Endothelial cell of umbilical vein (primary cell): ENCODE data around the gene ODAD3. TPM values are rescaled to one million over a fixed set of nuclear protein-coding genes. Genes with fewer than 3 reads are reported as not detected.
A peak's percentile ranks its signal among the peaks of the same experiment; 100 is the strongest.

Source experiments
- BruUV-seq: library from RNA; stranded (reverse); fragments of 400-500 nt; replicated peaks from 2 replicates; lab custom pipeline; 2021; lab: Mats Ljungman, UMichigan
- CTCF ChIA-PET: fragments of 300-600, 350-600 bp; sonication (Branson Sonifier 250); formaldehyde crosslinking; loops from one replicate; lab custom pipeline; 2021; ENCODE audit warnings: antibody characterized with exemption, inconsistent platforms; lab: Charles Lee
- POLR2A ChIA-PET: fragments of 300-600, 350-600 bp; sonication (Branson Sonifier 250); formaldehyde crosslinking; loops from one replicate; lab custom pipeline; 2021; ENCODE audit warnings: antibody characterized with exemption, inconsistent platforms; lab: Charles Lee
- DNase-seq: peaks from one replicate; pipeline ENCODE4 v3.0.0-alpha.2; 2011; ENCODE audit warnings: low read depth, low spot score
- FAIRE-seq: peaks from 2 replicates; lab custom pipeline; 2011; peaks lifted over from hg19 to GRCh38; lab: Jason Lieb, UNC
- H2AFZ ChIP-seq: 2 replicates; pipeline ENCODE4 v1.6.0; 2012; ENCODE audit warnings: low read depth, low read length, control low read depth, inconsistent platforms
- H3K27ac ChIP-seq: 2 replicates; pipeline ENCODE4 v1.5.1; 2011; ENCODE audit warnings: low read depth, mild to moderate bottlenecking, control low read depth, low read length, moderate library complexity; ENCODE audit not compliant: insufficient read depth
- H3K27me3 ChIP-seq, 2 experiments: 2 replicates each; pipeline versions ENCODE4 v1.6.0 to v1.6.1; 2011; ENCODE audit warnings: low read length in 2 of 2, mixed read lengths in 1 of 2; ENCODE audit not compliant: control insufficient read depth in 2 of 2, insufficient read depth in 2 of 2
- H3K36me3 ChIP-seq, 2 experiments: 2 replicates in 1 of 2; 3 replicates in 1 of 2; pipeline ENCODE4 v1.5.1; 2011; ENCODE audit warnings: low read length in 2 of 2, mild to moderate bottlenecking in 1 of 2, moderate library complexity in 1 of 2; ENCODE audit not compliant: control insufficient read depth in 2 of 2, insufficient read depth in 2 of 2; ENCODE audit errors: extremely low read depth in 1 of 2
- H3K4me1 ChIP-seq: 3 replicates; pipeline ENCODE4 v1.5.1; 2011; ENCODE audit warnings: mild to moderate bottlenecking, low read length; ENCODE audit not compliant: control insufficient read depth, insufficient read depth; ENCODE audit errors: extremely low read depth
- H3K4me2 ChIP-seq: 2 replicates; pipeline ENCODE4 v1.6.1; 2011; ENCODE audit warnings: low read length, control low read depth, mixed read lengths; ENCODE audit not compliant: insufficient read depth
- H3K4me3 ChIP-seq, 3 experiments: fragments of 200-600 bp in 1 of 3; sonication (generic), shearing (Covaris generic) in 1 of 3; replicated peaks in 1 of 3; 2 replicates each; pipeline ENCODE4 v1.5.1; 2011 to 2016; ENCODE audit warnings: control low read depth in 3 of 3, low read length in 3 of 3, mild to moderate bottlenecking in 2 of 3, inconsistent platforms in 1 of 3, low read depth in 1 of 3, moderate library complexity in 1 of 3; ENCODE audit not compliant: insufficient read depth in 1 of 3
- H3K79me2 ChIP-seq: 2 replicates; pipeline ENCODE4 v1.6.0; 2012; ENCODE audit warnings: low read length, inconsistent platforms; ENCODE audit not compliant: control insufficient read depth, insufficient read depth
- H3K9ac ChIP-seq: replicated peaks from 2 replicates; pipeline ENCODE3; 2011; ENCODE audit warnings: low read length, control low read depth; ENCODE audit not compliant: insufficient read depth; ENCODE audit errors: extremely low read depth
- H3K9me1 ChIP-seq: replicated peaks from 3 replicates; pipeline ENCODE4 v1.6.0; 2011; ENCODE audit warnings: mild to moderate bottlenecking, low read length; ENCODE audit not compliant: control insufficient read depth, insufficient read depth; ENCODE audit errors: extremely low read depth
- H3K9me3 ChIP-seq: replicated peaks from 2 replicates; pipeline ENCODE4 v1.5.1; 2012; ENCODE audit warnings: low read length, inconsistent platforms; ENCODE audit not compliant: control insufficient read depth, insufficient read depth
- H4K20me1 ChIP-seq: replicated peaks from 2 replicates; pipeline ENCODE3; 2011; ENCODE audit warnings: mild to moderate bottlenecking, low read length; ENCODE audit not compliant: control insufficient read depth, insufficient read depth; ENCODE audit errors: extremely low read depth
- dilution Hi-C: fragments of 300-500 bp; cut with MboI; formaldehyde crosslinking; loops from one replicate; pipeline ENCODE4 v1.15.0; 2019; ENCODE audit warnings: low sequenced_read_pairs; ENCODE audit not compliant: extremely low pct_ligation_motif_present
- intact Hi-C: fragments of 100-400 bp; cut with micrococcal nuclease; formaldehyde crosslinking; loops from one replicate; pipeline ENCODE4 v1.10.0; 2022
- polyA plus RNA-seq, 4 experiments: library from polyadenylated mRNA; depleted of rRNA in 3 of 4; stranded (reverse) in 3 of 4; unstranded in 1 of 4; fragments of >200 nt; gene quantifications; 2 replicates each; pipeline versions ENCODE4 v1.2.1 to v1.2.3, GENCODE V29; 2011 to 2012; ENCODE audit warnings: missing spikeins in 1 of 4
- total RNA-seq: library from RNA; stranded (reverse); gene quantifications from 2 replicates; pipeline ENCODE4 v1.2.3, GENCODE V29; 2021
- TF ChIP-seq, protein P1 (sequence below): IDR thresholded peaks from 2 replicates; pipeline ENCODE4 v1.6.1; 2011; ENCODE audit not compliant: insufficient read depth, insufficient read length
- TF ChIP-seq, protein P2 (sequence below), 2 donors: IDR thresholded peaks; 1 replicate in 1 of 2; 2 replicates in 1 of 2; pipeline ENCODE4 v1.5.1; 2011; ENCODE audit warnings: low read length in 2 of 2, mild to moderate bottlenecking in 2 of 2, moderate library complexity in 2 of 2, control low read depth in 1 of 2, inconsistent platforms in 1 of 2, low read depth in 1 of 2; ENCODE audit not compliant: insufficient read depth in 1 of 2; ENCODE audit errors: extremely low read depth in 1 of 2

ODAD3 gene
- total and polyA plus RNA-seq, 2 donors (not counting 3 experiments of a cell fraction or from before 2014, with no cell fraction given): 0.14 to 0.97 TPM

DNA sequence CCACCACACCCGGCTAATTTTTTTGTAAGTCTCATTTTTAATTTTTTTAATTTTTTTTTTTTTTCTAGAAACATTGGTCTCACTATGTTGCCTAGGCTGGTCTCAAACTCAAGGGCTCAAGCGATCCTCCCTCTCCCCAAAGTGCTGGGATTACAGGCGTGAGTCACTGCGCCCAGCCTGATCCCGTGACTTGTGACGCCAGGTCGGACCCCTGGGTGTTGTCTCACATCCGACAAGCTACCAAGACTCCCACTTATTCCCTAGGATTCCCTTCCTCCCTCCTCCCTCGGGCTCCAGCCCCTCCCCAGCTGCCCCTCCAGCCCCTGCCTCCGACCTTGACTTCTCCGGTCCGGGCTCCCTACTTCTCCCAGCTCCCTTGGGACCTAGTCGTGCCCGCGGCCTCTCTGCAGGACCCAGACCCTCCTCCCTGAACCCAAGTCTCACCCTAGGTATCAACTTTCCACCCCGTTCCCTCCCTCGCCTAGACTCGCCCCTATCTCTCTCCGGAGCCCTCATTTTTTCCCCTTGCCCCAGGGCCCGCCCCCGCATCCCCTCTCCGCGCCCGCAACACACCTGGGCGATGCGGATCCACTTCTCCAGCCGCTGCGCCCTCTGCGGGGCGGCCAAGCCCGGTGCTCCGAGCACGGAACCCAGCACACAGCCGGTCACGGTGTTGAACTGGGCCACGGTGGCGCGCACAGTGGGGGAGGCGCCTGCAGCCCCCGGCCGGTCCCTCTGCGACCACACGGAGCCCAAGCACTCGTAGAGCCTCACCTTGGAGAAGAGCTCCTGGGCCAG lies 28.9 kb downstream of the ODAD3 start:
- peak overlapping the region; percentile 54 for H2AFZ ChIP-seq
- H4K20me1 ChIP-seq: no peaks in the 10 kb centered on the region
- H3K79me2 ChIP-seq: no peaks in the 10 kb centered on the region
- no peak overlapping the region for H3K27ac ChIP-seq
- no peaks in the 10 kb centered on the region for H3K36me3 ChIP-seq
- no peaks in the 10 kb centered on the region for H3K9me1 ChIP-seq
- ChIA-PET CTCF (interaction anchor here (0.6 to 2.7 kb wide), 8 partner anchors 16 to 112 kb away, joined by 3 to 22 read pairs (median 4); partner anchors contain the start of genes EPOR and SWSAP1), POLR2A (no interaction called here)
- H3K27me3 ChIP-seq: no peaks in the 10 kb centered on the region
- FAIRE-seq (no peak), DNase-seq (no peak)
- H3K4me1 ChIP-seq: no peaks in the 10 kb centered on the region
- TF ChIP-seq, protein P1, sequence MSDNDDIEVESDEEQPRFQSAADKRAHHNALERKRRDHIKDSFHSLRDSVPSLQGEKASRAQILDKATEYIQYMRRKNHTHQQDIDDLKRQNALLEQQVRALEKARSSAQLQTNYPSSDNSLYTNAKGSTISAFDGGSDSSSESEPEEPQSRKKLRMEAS: no peak
- TF ChIP-seq, protein P2, sequence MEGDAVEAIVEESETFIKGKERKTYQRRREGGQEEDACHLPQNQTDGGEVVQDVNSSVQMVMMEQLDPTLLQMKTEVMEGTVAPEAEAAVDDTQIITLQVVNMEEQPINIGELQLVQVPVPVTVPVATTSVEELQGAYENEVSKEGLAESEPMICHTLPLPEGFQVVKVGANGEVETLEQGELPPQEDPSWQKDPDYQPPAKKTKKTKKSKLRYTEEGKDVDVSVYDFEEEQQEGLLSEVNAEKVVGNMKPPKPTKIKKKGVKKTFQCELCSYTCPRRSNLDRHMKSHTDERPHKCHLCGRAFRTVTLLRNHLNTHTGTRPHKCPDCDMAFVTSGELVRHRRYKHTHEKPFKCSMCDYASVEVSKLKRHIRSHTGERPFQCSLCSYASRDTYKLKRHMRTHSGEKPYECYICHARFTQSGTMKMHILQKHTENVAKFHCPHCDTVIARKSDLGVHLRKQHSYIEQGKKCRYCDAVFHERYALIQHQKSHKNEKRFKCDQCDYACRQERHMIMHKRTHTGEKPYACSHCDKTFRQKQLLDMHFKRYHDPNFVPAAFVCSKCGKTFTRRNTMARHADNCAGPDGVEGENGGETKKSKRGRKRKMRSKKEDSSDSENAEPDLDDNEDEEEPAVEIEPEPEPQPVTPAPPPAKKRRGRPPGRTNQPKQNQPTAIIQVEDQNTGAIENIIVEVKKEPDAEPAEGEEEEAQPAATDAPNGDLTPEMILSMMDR (IDR thresholded peaks at IDR 0.05; ENCODE audit: extremely low read depth in 1 of 2, insufficient read depth in 1 of 2, low read depth in 1 of 2, low read length in 2 of 2): peak in 1 of 2 donors; percentile 53
- no peaks in the 10 kb centered on the region for H3K9me3 ChIP-seq
- no peak overlapping the region for H3K9ac ChIP-seq
- intact Hi-C loops (loop anchor here (2.0 kb wide), 1 partner anchor 21 kb away; the partner anchor contains the start of gene EPOR), dilution Hi-C loops (no loop called here)
- H3K4me2 ChIP-seq: no peak overlapping the region
- no peak overlapping the region for H3K4me3 ChIP-seq
- BruUV-seq: no TSS peak
